Keratinocyte (primary cell): ENCODE measurements around the gene CRYGB.

Source experiments
- EZH2 ChIP-seq: IDR thresholded peaks from one replicate; pipeline ENCODE4 v1.6.1; 2012; ENCODE audit warnings: inconsistent platforms, mild to moderate bottlenecking, low read length, moderate library complexity
- TF ChIP-seq, protein P1 (sequence below), 3 experiments: IDR thresholded peaks in 1 of 3; conservative IDR thresholded peaks in 1 of 3; optimal IDR thresholded peaks in 1 of 3; 2 replicates in 2 of 3; 3 replicates in 1 of 3; pipeline versions ENCODE3 to v1.5.1; 2011; ENCODE audit warnings: low read length in 3 of 3, mild to moderate bottlenecking in 3 of 3, moderate library complexity in 2 of 3, control low read depth in 1 of 3, inconsistent platforms in 1 of 3; ENCODE audit not compliant: insufficient read depth in 2 of 3; ENCODE audit errors: extremely low read depth in 1 of 3

DNA sequence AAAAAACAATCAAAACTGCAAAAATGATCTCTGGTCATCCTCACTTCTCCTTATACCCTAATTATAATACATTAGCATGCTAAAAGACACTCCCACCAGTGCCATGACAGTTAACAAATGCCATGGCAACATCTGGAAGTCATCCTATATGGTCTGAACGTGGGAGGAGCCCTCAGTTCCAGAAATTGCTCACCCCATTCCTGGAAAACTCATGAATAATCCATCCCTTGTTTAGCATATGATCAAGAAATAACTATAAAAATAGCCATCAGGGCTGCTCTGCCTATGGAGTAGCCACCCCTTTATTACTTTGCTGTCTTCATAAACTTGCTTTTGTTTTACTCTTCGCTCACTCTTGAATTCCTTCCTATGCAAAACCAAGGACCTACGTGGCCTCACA lies 49.6 kb upstream of the CRYGB start:
- TF ChIP-seq, protein P1, sequence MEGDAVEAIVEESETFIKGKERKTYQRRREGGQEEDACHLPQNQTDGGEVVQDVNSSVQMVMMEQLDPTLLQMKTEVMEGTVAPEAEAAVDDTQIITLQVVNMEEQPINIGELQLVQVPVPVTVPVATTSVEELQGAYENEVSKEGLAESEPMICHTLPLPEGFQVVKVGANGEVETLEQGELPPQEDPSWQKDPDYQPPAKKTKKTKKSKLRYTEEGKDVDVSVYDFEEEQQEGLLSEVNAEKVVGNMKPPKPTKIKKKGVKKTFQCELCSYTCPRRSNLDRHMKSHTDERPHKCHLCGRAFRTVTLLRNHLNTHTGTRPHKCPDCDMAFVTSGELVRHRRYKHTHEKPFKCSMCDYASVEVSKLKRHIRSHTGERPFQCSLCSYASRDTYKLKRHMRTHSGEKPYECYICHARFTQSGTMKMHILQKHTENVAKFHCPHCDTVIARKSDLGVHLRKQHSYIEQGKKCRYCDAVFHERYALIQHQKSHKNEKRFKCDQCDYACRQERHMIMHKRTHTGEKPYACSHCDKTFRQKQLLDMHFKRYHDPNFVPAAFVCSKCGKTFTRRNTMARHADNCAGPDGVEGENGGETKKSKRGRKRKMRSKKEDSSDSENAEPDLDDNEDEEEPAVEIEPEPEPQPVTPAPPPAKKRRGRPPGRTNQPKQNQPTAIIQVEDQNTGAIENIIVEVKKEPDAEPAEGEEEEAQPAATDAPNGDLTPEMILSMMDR (optimal IDR thresholded peaks at IDR 0.05 in 1 of 3, IDR thresholded peaks at IDR 0.05 in 1 of 3, conservative IDR thresholded peaks at IDR 0.05 in 1 of 3; ENCODE audit: extremely low read depth in 1 of 3, insufficient read depth in 2 of 3, low read length in 3 of 3) = no peak
- no peak for TF ChIP-seq EZH2
